NT2/D1 (cell line): ENCODE measurements around the gene OR52W1.

Experiments
- SUZ12 ChIP-seq: IDR thresholded peaks from 2 replicates; pipeline ENCODE4 v1.6.1; 2011; ENCODE audit not compliant: insufficient read length, insufficient read depth; ENCODE audit errors: extremely low read depth
- YY1 ChIP-seq: IDR thresholded peaks from 2 replicates; pipeline ENCODE4 v1.6.1; 2011; ENCODE audit not compliant: insufficient read length, insufficient read depth
- ZNF274 ChIP-seq: IDR thresholded peaks from 2 replicates; pipeline ENCODE4 v1.6.1; 2011; ENCODE audit warnings: mild to moderate bottlenecking, low read depth, low read length

GRCh38 chr11:6224421-6224820 lies 25.4 kb downstream of the OR52W1 start:
- TF ChIP-seq YY1: no peak
- no peak for TF ChIP-seq ZNF274
- TF ChIP-seq SUZ12: no peak
